Suppressor macrophage treated with lipopolysaccharide for 1 hour (primary cell): ENCODE measurements around the gene NUCB1.

ENCODE experiments used
- DNase-seq, 3 donors: peaks; one replicate each; pipeline ENCODE4 v3.0.0-alpha.2; 2020 to 2022

NUCB1 gene

GRCh38 chr19:48963371-48964204, 63.5 kb downstream of the NUCB1 start:
- peak; percentile 81 to 91 (median 86) for DNase-seq

GRCh38 chr19:48964205-48965039, 64.3 kb downstream of the NUCB1 start:
- peak in 1 of 3 donors; percentile 38 for DNase-seq

GRCh38 chr19:48965040-48965805, 65.1 kb downstream of the NUCB1 start, which contains the start of gene FTL:
FTL (plus strand) TSS chr19:48965309; CDS start chr19:48965508, 199 bp downstream.
- DNase-seq: peak; percentile 98 to 99 (median 99)

DNA sequence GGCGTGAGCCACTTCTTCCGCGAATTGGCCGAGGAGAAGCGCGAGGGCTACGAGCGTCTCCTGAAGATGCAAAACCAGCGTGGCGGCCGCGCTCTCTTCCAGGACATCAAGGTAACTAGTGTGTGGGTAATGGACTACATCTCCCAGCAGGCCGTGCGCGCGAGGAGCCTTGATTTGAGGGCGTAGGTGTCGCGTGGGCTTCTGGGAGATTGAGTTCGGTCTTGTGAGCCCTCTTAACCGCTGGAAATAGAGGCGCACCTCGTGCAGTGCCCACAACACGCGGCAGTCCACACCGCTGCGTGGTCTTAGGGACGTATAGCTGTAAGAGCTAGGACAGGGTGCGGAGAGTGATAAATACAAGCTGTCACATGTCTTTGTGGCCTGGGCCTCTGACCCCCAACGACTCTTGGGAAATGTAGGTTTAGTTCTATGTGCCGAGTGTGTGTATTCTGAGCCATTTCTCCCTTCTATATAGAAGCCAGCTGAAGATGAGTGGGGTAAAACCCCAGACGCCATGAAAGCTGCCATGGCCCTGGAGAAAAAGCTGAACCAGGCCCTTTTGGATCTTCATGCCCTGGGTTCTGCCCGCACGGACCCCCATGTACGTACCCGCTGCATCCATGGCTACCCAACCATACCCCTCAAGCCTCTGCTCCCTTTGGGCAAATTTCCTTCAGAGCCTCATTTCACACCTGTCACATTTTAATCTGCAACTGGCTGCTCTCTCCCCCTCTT, 65.9 kb downstream of the NUCB1 start:
- peak; percentile 87 to 91 (median 88) for DNase-seq

DNA sequence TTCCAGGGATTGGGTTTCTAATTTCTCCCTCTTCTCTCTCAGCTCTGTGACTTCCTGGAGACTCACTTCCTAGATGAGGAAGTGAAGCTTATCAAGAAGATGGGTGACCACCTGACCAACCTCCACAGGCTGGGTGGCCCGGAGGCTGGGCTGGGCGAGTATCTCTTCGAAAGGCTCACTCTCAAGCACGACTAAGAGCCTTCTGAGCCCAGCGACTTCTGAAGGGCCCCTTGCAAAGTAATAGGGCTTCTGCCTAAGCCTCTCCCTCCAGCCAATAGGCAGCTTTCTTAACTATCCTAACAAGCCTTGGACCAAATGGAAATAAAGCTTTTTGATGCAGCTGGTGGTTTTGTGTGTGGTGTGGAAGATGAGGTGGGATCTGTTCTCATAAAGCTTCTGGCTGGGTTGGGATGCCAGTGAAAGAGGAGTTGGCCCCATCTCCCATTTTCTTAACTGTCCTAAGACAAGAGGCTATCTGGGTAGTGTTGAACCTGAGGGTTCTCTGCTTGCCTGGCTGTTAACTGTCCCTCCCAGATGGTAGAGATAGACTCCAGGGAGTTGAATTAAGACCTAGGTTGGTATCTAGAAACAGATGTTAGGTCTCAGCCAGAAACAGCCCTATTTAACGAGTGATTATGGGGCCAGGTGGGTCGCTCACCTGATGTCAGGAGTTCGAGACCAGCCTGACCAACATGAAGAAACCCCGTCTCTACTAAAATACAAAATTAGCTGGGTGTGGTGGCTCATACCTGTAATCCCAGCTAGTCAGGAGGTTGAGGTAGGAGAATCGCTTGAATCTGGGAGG, 66.6 kb downstream of the NUCB1 start:
- DNase-seq: peak; percentile 49 to 54 (median 50)

- DNase-seq: peak; percentile 94 to 99 (median 98)
Measured at GRCh38 chr19:48967346-48968178, 67.5 kb downstream of the NUCB1 start.

GRCh38 chr19:48968179-48968661, 68.1 kb downstream of the NUCB1 start:
- DNase-seq: peak in 1 of 3 donors; percentile 27

DNA sequence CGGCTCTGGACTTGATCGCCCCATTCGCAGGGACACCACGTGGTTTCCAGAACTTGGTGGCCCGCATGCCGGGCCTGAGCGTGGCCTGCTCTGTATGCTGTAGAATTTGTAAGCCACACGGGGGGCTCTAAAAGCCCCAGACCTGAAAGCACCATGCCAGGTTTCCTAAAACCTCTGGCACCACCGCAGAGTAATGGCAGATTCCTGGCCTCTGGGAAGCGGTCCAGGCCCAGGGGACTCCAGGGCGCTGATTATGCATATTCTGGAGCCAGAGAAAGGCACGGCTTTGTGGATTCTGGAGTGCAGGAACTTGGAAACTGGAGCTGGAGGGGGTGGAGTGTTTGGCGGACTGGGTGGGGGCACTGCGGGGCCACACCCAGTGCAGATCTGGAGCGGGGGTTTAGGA, 68.7 kb downstream of the NUCB1 start:
- DNase-seq: no peak

DNA sequence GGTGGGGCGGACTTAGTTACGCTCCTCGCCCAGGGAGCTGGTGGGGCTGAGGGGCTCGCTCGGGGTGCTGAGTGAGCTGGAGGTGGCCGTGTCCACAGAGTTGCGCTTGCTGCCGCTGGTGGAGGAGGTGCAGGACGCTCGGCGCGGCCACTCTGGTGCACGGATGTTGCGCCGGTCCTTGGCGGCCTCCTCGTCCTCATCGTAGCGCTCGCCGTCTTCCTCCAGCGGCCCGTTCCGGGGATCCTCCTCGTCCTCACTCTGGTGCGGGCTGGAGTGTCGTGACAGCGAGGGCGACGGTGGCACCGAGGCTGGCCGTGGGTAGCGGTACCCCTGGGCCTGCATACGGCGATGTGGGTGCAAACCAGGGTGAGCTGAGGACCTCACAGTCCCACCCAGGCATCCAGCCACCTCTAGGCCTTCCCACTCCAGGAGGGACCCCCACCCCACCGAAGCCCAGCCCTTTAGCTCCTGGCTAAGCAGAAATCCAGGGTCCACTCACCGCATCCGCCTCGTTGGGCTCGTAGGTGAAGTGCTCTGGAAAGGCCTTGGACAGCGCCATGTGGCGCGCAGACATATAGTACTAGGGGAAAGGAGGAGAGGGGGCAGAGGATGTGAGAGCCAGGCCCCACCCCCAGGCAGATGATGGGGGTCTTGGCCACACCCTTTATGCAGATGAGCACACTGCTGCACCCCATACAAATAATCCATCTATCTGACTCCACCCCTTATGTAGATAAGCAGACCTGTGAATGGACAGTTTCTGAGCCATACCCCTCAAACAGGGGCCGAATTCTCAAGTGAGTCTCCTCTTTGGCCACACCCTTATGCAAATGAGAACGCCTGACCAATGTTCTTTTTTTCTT, 69.4 kb downstream of the NUCB1 start:
- peak; percentile 27 to 47 (median 30) for DNase-seq

- DNase-seq: no peak
Measured at GRCh38 chr19:48970139-48970766, 70.1 kb downstream of the NUCB1 start.

DNA sequence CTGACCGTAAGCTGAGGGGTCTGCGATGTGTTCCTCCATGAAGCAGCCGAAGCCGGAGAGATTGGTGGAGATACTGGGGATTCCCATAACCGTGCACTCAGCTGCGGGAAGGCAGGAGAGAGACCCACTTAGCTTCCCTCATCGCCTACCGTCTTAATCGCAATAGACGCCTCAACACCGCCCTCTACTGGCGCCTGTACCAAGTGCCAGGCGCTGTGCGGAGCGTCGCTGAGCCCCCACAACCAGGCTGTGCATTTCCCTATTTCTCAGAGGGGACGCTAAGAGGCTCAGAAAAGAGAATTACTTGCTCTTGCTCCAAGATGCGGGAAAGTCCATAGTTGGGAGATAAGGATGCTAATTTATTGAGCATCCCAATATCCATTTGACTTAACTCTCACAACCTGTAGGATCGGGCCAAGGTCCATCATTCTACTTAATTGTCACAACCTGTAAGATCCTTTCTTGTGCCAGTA, 70.8 kb downstream of the NUCB1 start:
- peak; percentile 94 to 96 (median 96) for DNase-seq
